Dermis microvascular lymphatic vessel endothelial cell (primary cell): ENCODE data around the gene WEE2. TPM values are rescaled to one million over a fixed set of nuclear protein-coding genes. Genes with fewer than 3 reads are reported as not detected.

Experiments used
- DNase-seq, 2 donors: peaks; one replicate each; pipeline versions ENCODE4 v3.0.0 to v3.0.0-alpha.2; 2010; ENCODE audit warnings: low read depth in 2 of 2
- total RNA-seq: library from RNA; depleted of rRNA; stranded (reverse); fragments of >200 nt; gene quantifications from 2 replicates; pipeline ENCODE4 v1.2.1, GENCODE V29; 2014

WEE2 gene
- total RNA-seq, 1 donor from 2014 or later = under 0.01 TPM

DNA sequence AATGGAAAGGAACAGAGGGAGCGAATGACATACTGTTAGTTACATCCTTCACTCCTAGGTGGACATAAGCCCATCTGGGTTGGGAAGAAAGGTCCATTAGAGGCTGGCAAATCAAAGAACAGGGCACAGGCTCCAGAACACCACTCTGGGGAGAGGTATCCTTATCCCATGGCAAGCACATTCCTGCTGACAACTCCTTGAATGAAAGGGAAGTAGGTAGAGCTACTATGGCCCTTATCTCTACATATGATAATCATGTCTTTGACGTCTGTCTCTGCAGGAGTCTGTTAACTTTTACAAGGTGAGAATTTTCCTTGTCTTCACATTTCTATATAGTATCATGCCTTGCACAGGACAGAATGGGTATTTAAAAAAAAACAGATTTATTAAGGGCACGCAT, 16.6 kb upstream of the WEE2 start:
- DNase-seq = no peak

GRCh38 chr7:141691961-141692360, 16.2 kb upstream of the WEE2 start:
- DNase-seq = no peak

DNA sequence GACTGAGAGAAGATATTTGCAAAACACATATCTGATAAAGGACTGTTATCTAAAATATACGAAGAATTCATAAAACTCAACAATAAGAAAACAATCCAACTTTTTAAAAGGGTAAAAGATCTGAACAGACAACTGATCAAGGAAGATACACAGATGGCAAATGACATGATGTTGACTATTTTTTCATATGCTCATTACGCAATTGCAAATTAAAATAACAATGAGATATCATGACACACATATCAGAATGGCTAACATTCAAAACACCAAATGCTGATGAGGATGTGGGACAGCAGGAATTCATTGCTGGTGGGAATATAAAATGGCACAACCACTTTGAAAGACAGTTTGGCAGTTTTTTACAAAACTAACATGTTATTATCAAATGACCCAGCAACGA, 15.1 kb upstream of the WEE2 start:
- no peak for DNase-seq

DNA sequence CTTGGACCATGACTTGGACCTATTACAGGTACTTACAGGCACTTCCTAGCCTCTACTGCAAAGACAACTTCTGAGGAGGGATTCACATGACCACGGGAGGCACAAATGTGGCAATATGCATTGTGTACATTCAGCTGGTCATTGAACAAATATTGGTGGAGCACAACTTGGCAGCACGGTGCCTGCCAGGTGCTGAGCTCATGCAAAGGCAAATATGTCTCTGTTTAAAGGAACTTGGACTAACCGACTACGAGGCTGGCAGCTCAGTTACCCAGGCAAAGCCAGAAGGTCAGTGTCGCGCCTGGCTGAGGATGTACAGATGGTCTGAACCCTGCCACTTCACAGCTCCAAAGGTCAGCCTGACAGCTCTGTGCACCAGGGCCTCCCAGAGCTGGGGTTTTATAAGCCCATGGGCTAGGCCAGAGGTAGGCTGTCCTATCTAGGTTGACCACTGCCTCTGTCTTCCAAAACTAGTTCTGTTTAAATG, 12.3 kb upstream of the WEE2 start:
- DNase-seq = no peak

GRCh38 chr7:141696348-141696747, 11.8 kb upstream of the WEE2 start:
- DNase-seq = peak in 1 of 2 donors; percentile 64

DNA sequence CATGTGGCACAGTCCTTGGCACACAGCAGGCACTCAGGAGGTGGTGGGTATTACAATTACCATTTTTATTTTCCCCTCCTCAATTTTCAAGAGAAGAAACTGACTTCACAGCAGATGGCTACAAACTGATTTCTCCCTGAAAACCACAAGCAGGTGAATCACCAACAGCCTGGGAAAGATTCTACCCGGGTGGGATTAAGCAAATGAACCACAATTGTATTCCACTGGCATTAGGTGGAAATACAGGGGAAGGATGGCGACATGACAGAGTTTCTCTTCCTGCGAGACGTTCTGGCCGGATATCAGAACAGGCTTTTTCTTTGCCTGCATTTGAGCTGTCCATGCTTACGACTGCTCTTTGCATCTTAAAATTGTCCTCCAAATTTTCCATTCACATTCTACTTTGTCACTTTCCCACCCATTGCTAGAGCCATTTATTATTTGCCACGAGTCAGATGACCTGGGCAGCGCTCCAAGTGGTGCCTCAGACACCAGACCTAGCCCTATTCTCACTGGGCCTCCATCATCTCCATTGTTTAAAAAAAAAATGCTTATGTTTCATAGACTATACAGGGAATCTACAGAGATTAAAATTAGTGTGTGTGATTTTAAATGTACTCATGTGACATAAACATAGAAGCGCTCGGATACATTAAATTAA, 10.8 kb upstream of the WEE2 start:
- DNase-seq = peak; percentile 73 to 93

DNA sequence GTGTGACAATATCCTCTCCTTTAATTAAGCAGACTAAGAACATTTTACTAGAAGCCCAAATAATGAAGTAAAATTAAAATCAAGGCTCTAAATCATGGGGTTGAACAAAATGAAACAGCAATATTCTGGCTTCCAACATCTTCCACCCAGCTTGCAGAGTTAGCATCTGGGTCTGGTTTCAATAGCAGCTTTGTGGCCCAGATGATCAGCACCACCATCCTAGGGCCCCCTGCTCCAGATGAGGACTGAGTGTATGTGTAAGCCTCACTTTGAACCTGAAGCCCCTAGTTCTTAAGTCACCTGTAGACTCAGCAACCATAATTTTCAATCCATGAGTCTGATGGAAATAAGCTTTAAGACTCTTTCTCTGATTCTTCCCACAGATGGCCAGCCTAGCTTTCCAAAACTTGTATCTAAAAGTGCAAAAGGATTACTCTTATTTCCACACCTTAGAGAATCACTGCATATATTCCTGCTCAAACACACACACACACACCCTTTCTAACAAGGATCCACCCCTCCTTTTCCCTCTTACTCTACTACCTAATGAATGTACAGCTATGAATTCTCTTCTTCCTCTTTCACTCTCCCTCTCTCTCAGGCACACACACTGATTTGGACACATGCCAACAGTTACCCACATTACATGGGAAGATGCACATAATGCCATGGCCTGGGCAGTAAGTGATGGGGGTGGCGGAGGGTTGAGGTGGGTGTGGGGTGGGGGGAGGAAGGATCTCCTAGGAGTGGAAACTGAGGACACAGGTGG, 9.7 kb upstream of the WEE2 start:
- peak in 1 of 2 donors; percentile 43 for DNase-seq

DNA sequence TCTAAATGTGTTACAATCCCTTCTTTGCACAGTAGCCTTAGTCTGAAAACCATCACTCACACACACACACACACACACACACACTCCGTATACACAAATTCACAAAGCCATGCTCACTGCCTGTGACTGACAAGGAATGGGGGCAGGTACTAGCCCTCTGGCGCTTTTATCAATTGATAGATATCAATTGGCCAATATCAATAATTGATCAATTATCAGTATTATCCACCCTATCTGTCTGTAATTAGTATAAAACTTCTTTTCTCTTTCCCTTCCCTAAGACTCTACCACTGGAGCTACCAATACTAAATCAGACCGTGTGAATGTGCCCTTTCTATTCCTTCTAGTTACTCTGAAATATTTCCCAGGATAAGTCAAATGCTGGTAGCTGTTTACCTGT, 8.3 kb upstream of the WEE2 start:
- no peak for DNase-seq

DNA sequence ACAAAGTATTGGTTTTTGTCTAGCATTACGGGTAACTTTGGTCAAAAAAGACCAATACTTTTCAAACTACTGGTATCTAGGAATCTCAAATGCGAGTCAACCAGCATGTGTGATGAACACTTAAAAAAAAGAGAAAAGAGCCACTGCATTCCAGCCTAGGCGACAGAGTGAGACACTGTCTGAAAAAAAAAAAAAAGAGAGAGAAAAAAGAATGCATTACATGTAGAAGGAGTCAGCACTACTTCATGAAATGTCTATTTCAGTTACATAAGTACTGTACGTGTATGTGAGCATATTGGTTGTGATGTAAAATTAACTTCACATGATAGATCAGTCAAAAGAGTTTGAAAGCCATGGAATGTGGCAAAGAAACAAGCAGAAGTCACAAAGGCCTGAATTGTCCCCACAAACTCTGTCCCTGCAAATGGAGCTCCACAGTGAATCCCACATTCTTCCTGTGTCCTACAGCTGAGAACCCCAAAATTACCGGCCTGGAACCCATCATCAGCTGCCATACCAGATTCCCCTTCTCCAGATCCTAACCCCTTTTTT, 7.8 kb upstream of the WEE2 start:
- DNase-seq = peak in 1 of 2 donors; percentile 14

GRCh38 chr7:141700848-141701371, 7.2 kb upstream of the WEE2 start:
- DNase-seq = no peak

DNA sequence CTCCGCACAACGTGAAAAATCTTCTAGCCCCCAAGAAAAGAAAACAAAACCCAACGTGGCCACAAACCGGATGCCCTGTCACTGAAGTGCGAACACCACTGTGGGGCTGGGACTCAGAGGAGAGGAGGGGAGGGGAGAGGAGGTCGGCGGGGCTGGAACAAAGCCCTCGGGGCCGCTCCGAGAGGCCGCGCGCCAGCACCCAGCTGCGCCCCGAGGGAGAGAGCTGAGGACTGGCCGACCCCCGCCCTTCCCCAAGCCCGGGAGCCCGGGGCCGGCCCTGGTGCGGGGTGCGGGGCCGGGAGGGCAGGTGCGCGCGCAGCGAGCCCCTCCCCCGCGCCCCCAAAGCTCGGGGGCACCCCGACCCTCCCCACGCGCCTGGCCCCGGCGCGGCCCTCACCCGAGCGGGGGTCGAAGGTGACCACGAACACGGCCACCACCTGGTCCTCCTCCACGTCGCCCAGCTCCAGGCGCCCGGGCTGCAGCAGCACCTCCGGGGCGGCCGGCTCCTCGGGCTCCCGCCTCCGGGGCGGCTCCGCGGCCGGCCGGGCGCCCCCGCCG, 6.6 kb upstream of the WEE2 start:
- DNase-seq = peak in 1 of 2 donors; percentile 70

GRCh38 chr7:141702047-141702567, 6.0 kb upstream of the WEE2 start, which contains the start of gene DENND11:
TSS of gene DENND11 (minus strand) at chr7:141702166. CDS start at chr7:141702153, 13 bp downstream.
- DNase-seq = peak in 1 of 2 donors; percentile 68

DNA sequence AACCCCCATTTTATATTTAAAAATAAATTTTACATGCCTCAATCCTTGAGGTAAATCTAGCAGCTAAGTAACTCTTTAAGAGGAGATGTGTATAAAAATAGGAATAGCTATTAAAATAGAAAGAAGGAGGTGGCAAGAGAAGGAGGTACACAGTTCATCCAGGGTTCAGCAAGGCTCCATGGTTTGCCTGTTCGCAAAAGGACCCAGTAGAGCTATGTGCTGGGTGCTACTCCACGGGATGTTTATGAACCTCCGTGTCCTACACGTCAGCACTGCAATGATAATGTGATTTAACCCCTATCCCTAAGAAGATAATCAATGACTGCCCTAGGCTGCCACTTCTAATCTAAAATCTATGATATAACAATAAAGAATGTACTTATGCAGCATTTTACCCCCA, 5.3 kb upstream of the WEE2 start:
- no peak for DNase-seq

DNA sequence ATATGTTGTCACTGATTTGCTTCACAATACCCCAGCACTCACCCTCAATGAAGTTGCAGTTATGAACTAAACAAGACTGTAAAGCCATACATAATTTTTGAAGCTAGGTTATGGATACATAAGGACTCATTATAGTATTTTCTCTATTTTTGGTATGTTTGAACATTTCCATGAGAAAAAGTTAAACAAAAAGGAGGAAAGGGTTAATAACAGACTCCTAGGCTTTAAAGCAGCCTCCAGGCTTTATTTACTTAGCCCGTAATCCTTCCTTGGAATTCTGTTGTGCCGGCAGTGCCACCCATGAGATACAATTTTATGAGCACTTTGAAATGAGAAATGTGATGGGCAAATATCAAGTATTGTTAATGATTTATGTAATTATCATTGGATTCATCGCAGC, 4.0 kb upstream of the WEE2 start:
- no peak for DNase-seq

DNA sequence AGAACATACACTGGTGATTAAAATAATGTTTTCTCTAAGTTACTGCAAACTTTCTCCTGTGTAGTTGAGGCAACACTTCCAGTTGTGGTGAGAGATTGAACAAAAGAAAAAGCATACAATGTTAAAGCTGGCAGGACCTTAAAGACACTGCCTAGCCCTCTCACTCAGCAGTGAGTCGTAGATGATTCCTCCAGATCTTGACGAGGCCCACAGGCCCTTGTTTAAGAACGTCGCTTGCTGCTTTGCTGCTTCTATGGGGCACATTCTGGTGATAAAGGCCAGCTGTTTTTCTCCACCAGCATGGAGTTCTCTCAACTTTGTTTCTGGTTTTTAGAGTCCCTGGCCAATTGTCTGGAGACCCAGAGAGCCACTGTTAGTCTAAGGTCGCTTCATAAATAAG, 3.4 kb upstream of the WEE2 start:
- DNase-seq = no peak

- DNase-seq = no peak
Measured at GRCh38 chr7:141706239-141707064, 1.7 kb upstream of the WEE2 start.

GRCh38 chr7:141709318-141709717, 1.2 kb downstream of the WEE2 start:
- no peak for DNase-seq

DNA sequence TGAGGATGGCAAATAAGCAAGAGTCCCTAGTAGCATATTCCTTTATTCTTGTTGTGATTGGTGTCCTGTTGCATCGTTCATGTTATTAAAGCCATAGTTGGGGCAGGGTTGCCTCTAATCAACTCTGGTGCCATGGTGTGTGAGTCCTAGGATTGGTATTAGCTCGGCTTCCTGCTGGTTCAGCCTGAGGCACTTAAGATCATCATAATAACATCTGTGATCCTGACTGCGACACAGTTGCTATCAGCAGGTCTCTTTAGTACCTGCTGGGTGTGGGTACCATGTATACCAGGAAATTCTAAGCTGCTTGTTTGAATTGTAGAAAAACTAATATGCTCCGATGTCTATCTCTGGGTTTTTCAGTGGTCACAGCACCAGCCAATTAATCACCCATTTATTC, 1.6 kb downstream of the WEE2 start:
- no peak for DNase-seq

DNA sequence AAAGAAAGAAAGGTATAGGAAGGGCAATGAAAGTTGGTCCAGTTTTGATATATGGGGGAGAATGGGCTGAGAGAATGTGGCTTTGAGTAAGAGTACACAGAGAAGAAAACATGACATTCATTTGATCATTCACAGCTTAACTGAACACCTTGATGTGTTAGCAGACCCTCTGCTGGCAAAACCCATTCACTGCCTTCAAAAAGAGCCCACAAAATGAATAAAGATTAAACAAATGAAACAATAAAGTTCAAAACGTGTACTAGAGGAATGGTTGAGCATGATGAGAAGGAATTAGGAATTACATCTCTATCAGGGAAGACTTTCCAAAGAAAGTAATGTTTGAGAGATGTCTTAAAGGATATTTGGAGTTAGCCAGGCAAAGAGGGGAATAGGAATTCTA, 2.1 kb downstream of the WEE2 start:
- DNase-seq = peak in 1 of 2 donors; percentile 28

DNA sequence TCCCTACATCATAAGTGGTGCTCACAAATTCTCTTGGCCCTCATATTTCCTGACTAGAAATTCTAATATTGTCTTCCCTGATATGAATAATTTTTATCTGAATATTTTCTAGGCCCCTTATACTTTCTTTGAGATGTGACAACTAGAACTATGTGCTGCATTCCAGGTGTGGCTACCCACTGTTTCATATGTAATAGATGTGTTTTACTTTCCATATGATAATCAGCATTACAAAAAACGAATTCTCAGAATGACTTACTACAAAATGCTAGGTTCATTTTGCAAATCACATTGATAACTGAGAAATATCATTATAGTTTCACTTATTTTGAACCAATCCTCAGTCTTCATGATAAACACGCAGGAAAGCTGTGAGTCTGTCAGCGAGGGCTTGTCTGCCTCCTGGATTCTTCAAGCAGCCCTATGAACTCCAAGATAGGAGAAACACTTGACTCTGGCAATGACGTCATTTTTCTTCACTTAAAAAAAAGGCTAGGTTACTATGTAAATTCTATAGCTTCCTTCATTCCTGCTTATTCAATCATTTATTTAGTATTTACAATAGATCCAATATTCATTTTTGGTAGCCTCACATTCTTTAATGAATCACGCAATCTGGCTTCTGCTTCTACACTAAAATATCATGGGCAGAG, 4.6 kb downstream of the WEE2 start:
- no peak for DNase-seq
